HepG2 (cell line): ENCODE data around the gene TADA2A. TPM values are rescaled to one million over a fixed set of nuclear protein-coding genes. Genes with fewer than 3 reads are reported as not detected.

Experiments
- ATAC-seq: fragments of 200-7000 bp; cut with Tn5 transposase; 3 replicates; pipeline ENCODE4 v1.9.1; 2020; ENCODE audit warnings: mild to moderate bottlenecking, moderate library complexity
- BruUV-seq: library from RNA; stranded (reverse); fragments of 400-500 nt; replicated peaks from 2 replicates; lab custom pipeline; 2021; lab: Mats Ljungman, UMichigan
- CTCF ChIA-PET: fragments of 300-600 bp; formaldehyde crosslinking; extraction: SDS; loops from one replicate; lab custom pipeline; 2021; ENCODE audit warnings: low total read pairs, inconsistent platforms, low intra/inter-chr PET ratio; lab: Yijun Ruan, JAX
- POLR2A ChIA-PET: fragments of 350-600 bp; sonication (Branson Sonifier 250); formaldehyde crosslinking; loops from one replicate; lab custom pipeline; 2020; ENCODE audit warnings: antibody characterized with exemption, inconsistent platforms; lab: Yijun Ruan, JAX
- DNase-seq: peaks from one replicate; pipeline ENCODE4 v3.0.0-alpha.2; 2015; ENCODE audit warnings: low spot score
- FAIRE-seq: peaks from 3 replicates; lab custom pipeline; 2011; peaks lifted over from hg19 to GRCh38; lab: Jason Lieb, UNC
- H2AFZ ChIP-seq: one replicate; pipeline ENCODE4 v1.6.1; 2011; ENCODE audit warnings: low read length, inconsistent platforms
- H3K27ac ChIP-seq: fragments of 300-600 bp; 3 replicates; pipeline ENCODE4 v1.8.0; 2011; ENCODE audit warnings: mixed run types, mild to moderate bottlenecking, mixed read lengths, low read length, inconsistent platforms; ENCODE audit not compliant: insufficient read depth; ENCODE audit errors: extremely low read length
- H3K27me3 ChIP-seq, 2 experiments: fragments of 200-600 bp in 1 of 2; 2 replicates in 1 of 2; 3 replicates in 1 of 2; pipeline versions ENCODE4 v1.6.0 to v1.8.0; 2011; ENCODE audit warnings: low read length in 2 of 2, mild to moderate bottlenecking in 2 of 2, moderate library complexity in 2 of 2, inconsistent platforms in 1 of 2; ENCODE audit not compliant: insufficient read depth in 2 of 2, control insufficient read depth in 1 of 2
- H3K36me3 ChIP-seq, 2 experiments: fragments of 200-600 bp in 1 of 2; replicated peaks in 1 of 2; 2 replicates in 1 of 2; 3 replicates in 1 of 2; pipeline versions ENCODE4 v1.5.1 to v1.8.0; 2011; ENCODE audit warnings: low read length in 2 of 2, inconsistent platforms in 1 of 2; ENCODE audit not compliant: insufficient read depth in 2 of 2, control insufficient read depth in 1 of 2
- H3K4me1 ChIP-seq: 2 replicates; pipeline ENCODE4 v1.5.1; 2012; ENCODE audit warnings: low read length, inconsistent platforms; ENCODE audit not compliant: insufficient read depth
- H3K4me2 ChIP-seq: 2 replicates; pipeline ENCODE4 v1.6.0; 2011; ENCODE audit warnings: low read depth, low read length, inconsistent platforms
- H3K4me3 ChIP-seq, 3 experiments: fragments of 200-600 bp in 1 of 3; sonication (generic), shearing (Covaris generic) in 1 of 3; replicated peaks in 1 of 3; 2 replicates each; pipeline ENCODE4 v1.5.1; 2011 to 2016; ENCODE audit warnings: low read length in 3 of 3, inconsistent platforms in 2 of 3, low read depth in 2 of 3, mild to moderate bottlenecking in 2 of 3, control low read depth in 1 of 3, mixed read lengths in 1 of 3; ENCODE audit not compliant: insufficient read depth in 1 of 3
- H3K79me2 ChIP-seq: one replicate; pipeline ENCODE4 v1.6.1; 2011; ENCODE audit warnings: low read length, inconsistent platforms; ENCODE audit not compliant: insufficient read depth
- H3K9ac ChIP-seq: 2 replicates; pipeline ENCODE4 v1.6.0; 2011; ENCODE audit warnings: mild to moderate bottlenecking, low read depth, low read length, inconsistent platforms; ENCODE audit not compliant: insufficient read depth
- H3K9me3 ChIP-seq: 2 replicates; pipeline ENCODE4 v1.5.1; 2012; ENCODE audit warnings: mild to moderate bottlenecking, low read length
- H4K20me1 ChIP-seq: 2 replicates; pipeline ENCODE4 v1.6.0; 2011; ENCODE audit warnings: inconsistent platforms, mild to moderate bottlenecking, low read length, moderate library complexity; ENCODE audit not compliant: insufficient read depth
- FOXA3 ChIP-seq: IDR thresholded peaks from 2 replicates; pipeline ENCODE4 v1.6.1; 2016; ENCODE audit warnings: missing genetic modification reagents, missing compliant biosample characterization
- HIVEP1 ChIP-seq: sonication (generic); formaldehyde crosslinking; IDR thresholded peaks from 2 replicates; pipeline ENCODE4 v1.4.0; 2020; ENCODE audit warnings: mild to moderate bottlenecking, missing genetic modification reagents
- JARID2 ChIP-seq: sonication (generic); formaldehyde crosslinking; IDR thresholded peaks from 2 replicates; pipeline ENCODE4 v1.8.1; 2023; ENCODE audit warnings: missing genetic modification reagents, inconsistent platforms; ENCODE audit not compliant: insufficient replicate concordance
- KDM2A ChIP-seq: sonication (generic); formaldehyde crosslinking; IDR thresholded peaks from 2 replicates; pipeline ENCODE4 v1.4.0; 2020; ENCODE audit warnings: low read depth, missing genetic modification reagents, borderline replicate concordance
- RXRA ChIP-seq: sonication (generic); formaldehyde crosslinking; IDR thresholded peaks from 2 replicates; pipeline ENCODE4 v1.5.1; 2020; ENCODE audit warnings: missing genetic modification reagents
- SNAPC2 ChIP-seq: sonication (generic); formaldehyde crosslinking; IDR thresholded peaks from 2 replicates; pipeline ENCODE4 v1.8.1; 2022; ENCODE audit warnings: mild to moderate bottlenecking, missing genetic modification reagents
- SP5 ChIP-seq: IDR thresholded peaks from 2 replicates; pipeline ENCODE4 v1.6.1; 2016; ENCODE audit warnings: low read depth, borderline replicate concordance
- ZNF496 ChIP-seq: sonication (generic); formaldehyde crosslinking; IDR thresholded peaks from 2 replicates; pipeline ENCODE4 v1.8.1; 2023; ENCODE audit warnings: mild to moderate bottlenecking, moderate library complexity, missing genetic modification reagents; ENCODE audit not compliant: insufficient replicate concordance
- ZNF766 ChIP-seq: sonication (generic); formaldehyde crosslinking; IDR thresholded peaks from 2 replicates; pipeline ENCODE4 v1.5.0; 2020; ENCODE audit warnings: missing genetic modification reagents, borderline replicate concordance
- ZSCAN9 ChIP-seq: IDR thresholded peaks from 2 replicates; pipeline ENCODE4 v1.6.1; 2016; ENCODE audit warnings: borderline replicate concordance
- WGBS: methylation state at CpG from one replicate; pipeline ENCODE4 v1.1.6; 2017; ENCODE audit warnings: low lambda C conversion rate; 5-methylcytosine and 5-hydroxymethylcytosine counted together
- in situ Hi-C: cut with HindIII; loops from 2 replicates; pipeline ENCODE4 v1.10.0; 2017; ENCODE audit warnings: low pct_unique_long_range_greater_than_20kb; ENCODE audit not compliant: extremely low pct_ligation_motif_present
- intact Hi-C: fragments of 100-400 bp; cut with micrococcal nuclease; formaldehyde crosslinking; loops from one replicate; pipeline ENCODE4 v1.10.0; 2022; ENCODE audit not compliant: unreplicated experiment
- polyA plus RNA-seq, 8 experiments: library from polyadenylated mRNA; depleted of rRNA in 3 of 8; stranded (reverse) in 7 of 8; unstranded in 1 of 8; fragments of >200 nt; fragmentation: Illumina TruSeq in 4 of 8; extraction: Trizol in 4 of 8; gene quantifications; 2 replicates each; pipeline versions ENCODE4 v1.2.1 to v1.2.3, GENCODE V29; 2011 to 2016; ENCODE audit warnings: low read depth in 4 of 8, missing spikeins in 1 of 8, mixed read lengths in 1 of 8; ENCODE audit not compliant: insufficient read depth in 1 of 8
- total RNA-seq, 5 experiments: library from RNA; depleted of rRNA; stranded (reverse); fragments of >200 nt; fragmentation: Illumina TruSeq; extraction: Trizol; gene quantifications; 2 replicates each; pipeline ENCODE4 v1.2.3, GENCODE V29; 2016; ENCODE audit warnings: low read depth in 1 of 5
- TF ChIP-seq, protein P1 (sequence below): sonication (generic); formaldehyde crosslinking; IDR thresholded peaks from 2 replicates; pipeline ENCODE4 v1.9.0; 2021; ENCODE audit warnings: missing genetic modification reagents, borderline replicate concordance
- TF ChIP-seq, protein P2 (sequence below): sonication (generic); formaldehyde crosslinking; IDR thresholded peaks from 2 replicates; pipeline ENCODE4 v1.9.0; 2022; ENCODE audit warnings: missing genetic modification reagents, mild to moderate bottlenecking, borderline replicate concordance
- TF ChIP-seq, protein P3 (sequence below): IDR thresholded peaks from 2 replicates; pipeline ENCODE4 v1.6.1; 2016; ENCODE audit warnings: missing compliant biosample characterization, missing genetic modification reagents, borderline replicate concordance
- TF ChIP-seq, protein P4 (sequence below): sonication (generic); formaldehyde crosslinking; IDR thresholded peaks from 2 replicates; pipeline ENCODE4 v1.5.1; 2020; ENCODE audit warnings: mild to moderate bottlenecking, moderate library complexity, missing genetic modification reagents

Gene TADA2A
- total and polyA plus RNA-seq, 2 of the 13 experiments (the other 11 are each of a cell fraction or from before 2014, with no cell fraction given): 8.0 to 14.0 TPM

DNA sequence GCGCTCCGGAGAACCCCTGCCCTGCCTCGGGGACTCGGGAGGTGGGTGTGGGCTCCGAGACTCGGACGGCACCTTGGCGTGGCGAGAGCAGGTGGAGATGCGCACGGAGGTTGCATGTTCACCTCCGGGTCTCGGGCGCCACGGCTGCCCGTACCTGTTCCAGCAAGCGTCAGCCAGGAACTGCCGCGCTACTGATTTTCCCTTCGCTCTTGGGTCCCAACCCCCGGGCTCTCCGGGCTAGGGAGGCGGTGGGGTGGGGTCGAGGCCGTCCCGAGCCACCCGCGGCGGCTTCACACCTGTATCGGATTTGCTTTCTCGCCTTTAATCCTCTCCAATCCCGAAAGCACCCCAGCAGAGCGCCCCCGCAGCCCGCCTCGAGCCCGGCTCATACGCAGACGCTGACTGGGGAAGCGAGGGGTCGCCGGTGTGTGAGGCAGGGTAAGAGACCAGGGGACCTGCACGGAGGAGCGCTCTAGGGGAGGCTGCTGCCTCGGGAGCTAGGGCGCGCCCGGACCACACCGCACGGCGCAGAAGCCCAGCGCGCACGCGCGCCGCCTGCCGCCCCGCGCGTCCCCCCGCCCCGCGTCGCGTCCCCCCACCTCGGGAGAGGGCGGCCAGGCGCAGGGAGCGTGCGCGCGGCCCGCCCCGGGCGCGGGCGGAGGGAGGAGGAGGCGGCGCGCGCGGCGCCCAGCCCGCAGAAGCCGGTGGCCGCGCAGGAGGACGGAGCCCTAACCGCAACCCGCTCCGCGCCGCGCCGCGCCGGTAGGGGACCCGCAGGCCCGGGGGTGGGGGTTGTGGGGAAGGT is 82.7 kb downstream of the TADA2A start, which contains the start of gene DUSP14:
TSS of gene DUSP14 (plus strand) at position 695 of the 805 bp plus-strand sequence. CDS start 22,382 bp downstream, outside the sequence.
- CTCF ChIA-PET: interaction anchor here (1.4 kb wide), 1 partner anchor 17 kb away, joined by 4 read pairs; no protein-coding TSS in a partner anchor
- no peak within 1 kb of the TSS for H2AFZ ChIP-seq
- TSS peak; percentile 84 for BruUV-seq
- H3K27ac ChIP-seq: peak within 1 kb of the TSS; percentile 97
- peaks cover 51% of the 10 kb centered on the region for H3K4me1 ChIP-seq
- H3K36me3 ChIP-seq: no peaks in the 10 kb centered on the region
- peaks cover 15% of the 10 kb centered on the region; the same call in 1 of the 2 replicates for H4K20me1 ChIP-seq
- H3K9me3 ChIP-seq: no peaks in the 10 kb centered on the region
- intact Hi-C loops: loop anchor here (2.0 kb wide), 1 partner anchor 81 kb away; no protein-coding TSS in a partner anchor
- no peaks in the 10 kb centered on the region; a peak in 1 of 5 replicates for H3K27me3 ChIP-seq
- DNase-seq: peak; percentile 70
- peak within 1 kb of the TSS; percentile 91 for H3K9ac ChIP-seq
- peak; percentile 77 for ATAC-seq
- POLR2A ChIA-PET: interaction anchor here (0.7 to 1.0 kb wide), 7 partner anchors 10 to 119 kb away, joined by 3 to 25 read pairs (median 3); no protein-coding TSS in a partner anchor
- in situ Hi-C loops: no loop called here
- H3K79me2 ChIP-seq: peaks cover 41% of the 10 kb centered on the region
- H3K4me3 ChIP-seq: peak within 1 kb of the TSS; percentile 91 to 99 (median 92)
- 0% methylated on average over 21 of the region's 100 CpGs for WGBS
- no peak for FAIRE-seq
- peak within 1 kb of the TSS; percentile 98 for H3K4me2 ChIP-seq
- no peak for TF ChIP-seq SP5 (CRISPR knock-in tag)
- TF ChIP-seq, protein P1, sequence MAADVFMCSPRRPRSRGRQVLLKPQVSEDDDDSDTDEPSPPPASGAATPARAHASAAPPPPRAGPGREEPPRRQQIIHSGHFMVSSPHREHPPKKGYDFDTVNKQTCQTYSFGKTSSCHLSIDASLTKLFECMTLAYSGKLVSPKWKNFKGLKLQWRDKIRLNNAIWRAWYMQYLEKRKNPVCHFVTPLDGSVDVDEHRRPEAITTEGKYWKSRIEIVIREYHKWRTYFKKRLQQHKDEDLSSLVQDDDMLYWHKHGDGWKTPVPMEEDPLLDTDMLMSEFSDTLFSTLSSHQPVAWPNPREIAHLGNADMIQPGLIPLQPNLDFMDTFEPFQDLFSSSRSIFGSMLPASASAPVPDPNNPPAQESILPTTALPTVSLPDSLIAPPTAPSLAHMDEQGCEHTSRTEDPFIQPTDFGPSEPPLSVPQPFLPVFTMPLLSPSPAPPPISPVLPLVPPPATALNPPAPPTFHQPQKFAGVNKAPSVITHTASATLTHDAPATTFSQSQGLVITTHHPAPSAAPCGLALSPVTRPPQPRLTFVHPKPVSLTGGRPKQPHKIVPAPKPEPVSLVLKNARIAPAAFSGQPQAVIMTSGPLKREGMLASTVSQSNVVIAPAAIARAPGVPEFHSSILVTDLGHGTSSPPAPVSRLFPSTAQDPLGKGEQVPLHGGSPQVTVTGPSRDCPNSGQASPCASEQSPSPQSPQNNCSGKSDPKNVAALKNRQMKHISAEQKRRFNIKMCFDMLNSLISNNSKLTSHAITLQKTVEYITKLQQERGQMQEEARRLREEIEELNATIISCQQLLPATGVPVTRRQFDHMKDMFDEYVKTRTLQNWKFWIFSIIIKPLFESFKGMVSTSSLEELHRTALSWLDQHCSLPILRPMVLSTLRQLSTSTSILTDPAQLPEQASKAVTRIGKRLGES (CRISPR knock-in tag): no peak
- no peak for TF ChIP-seq JARID2 (CRISPR knock-in tag)
- TF ChIP-seq ZNF496: no peak
- peak; percentile 61; the same call in 1 of the 2 replicates for TF ChIP-seq HIVEP1 (CRISPR knock-in tag)
- TF ChIP-seq SNAPC2 (CRISPR knock-in tag): peak; percentile 55; the same call in 1 of the 2 replicates
- TF ChIP-seq, protein P2, sequence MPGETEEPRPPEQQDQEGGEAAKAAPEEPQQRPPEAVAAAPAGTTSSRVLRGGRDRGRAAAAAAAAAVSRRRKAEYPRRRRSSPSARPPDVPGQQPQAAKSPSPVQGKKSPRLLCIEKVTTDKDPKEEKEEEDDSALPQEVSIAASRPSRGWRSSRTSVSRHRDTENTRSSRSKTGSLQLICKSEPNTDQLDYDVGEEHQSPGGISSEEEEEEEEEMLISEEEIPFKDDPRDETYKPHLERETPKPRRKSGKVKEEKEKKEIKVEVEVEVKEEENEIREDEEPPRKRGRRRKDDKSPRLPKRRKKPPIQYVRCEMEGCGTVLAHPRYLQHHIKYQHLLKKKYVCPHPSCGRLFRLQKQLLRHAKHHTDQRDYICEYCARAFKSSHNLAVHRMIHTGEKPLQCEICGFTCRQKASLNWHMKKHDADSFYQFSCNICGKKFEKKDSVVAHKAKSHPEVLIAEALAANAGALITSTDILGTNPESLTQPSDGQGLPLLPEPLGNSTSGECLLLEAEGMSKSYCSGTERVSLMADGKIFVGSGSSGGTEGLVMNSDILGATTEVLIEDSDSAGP: peak; percentile 71; the same call in 1 of the 2 replicates
- no peak for TF ChIP-seq ZNF766 (CRISPR knock-in tag)
- TF ChIP-seq, protein P3, sequence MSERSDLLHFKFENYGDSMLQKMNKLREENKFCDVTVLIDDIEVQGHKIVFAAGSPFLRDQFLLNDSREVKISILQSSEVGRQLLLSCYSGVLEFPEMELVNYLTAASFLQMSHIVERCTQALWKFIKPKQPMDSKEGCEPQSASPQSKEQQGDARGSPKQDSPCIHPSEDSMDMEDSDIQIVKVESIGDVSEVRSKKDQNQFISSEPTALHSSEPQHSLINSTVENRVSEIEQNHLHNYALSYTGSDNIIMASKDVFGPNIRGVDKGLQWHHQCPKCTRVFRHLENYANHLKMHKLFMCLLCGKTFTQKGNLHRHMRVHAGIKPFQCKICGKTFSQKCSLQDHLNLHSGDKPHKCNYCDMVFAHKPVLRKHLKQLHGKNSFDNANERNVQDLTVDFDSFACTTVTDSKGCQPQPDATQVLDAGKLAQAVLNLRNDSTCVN (CRISPR knock-in tag): 0 out of 2 replicates have a peak, but pooled peaks have one; percentile 45
- TF ChIP-seq RXRA: peak; percentile 26; the same call in 1 of the 2 replicates
- peak; percentile 74 for TF ChIP-seq KDM2A
- no peak for TF ChIP-seq FOXA3
- TF ChIP-seq, protein P4, sequence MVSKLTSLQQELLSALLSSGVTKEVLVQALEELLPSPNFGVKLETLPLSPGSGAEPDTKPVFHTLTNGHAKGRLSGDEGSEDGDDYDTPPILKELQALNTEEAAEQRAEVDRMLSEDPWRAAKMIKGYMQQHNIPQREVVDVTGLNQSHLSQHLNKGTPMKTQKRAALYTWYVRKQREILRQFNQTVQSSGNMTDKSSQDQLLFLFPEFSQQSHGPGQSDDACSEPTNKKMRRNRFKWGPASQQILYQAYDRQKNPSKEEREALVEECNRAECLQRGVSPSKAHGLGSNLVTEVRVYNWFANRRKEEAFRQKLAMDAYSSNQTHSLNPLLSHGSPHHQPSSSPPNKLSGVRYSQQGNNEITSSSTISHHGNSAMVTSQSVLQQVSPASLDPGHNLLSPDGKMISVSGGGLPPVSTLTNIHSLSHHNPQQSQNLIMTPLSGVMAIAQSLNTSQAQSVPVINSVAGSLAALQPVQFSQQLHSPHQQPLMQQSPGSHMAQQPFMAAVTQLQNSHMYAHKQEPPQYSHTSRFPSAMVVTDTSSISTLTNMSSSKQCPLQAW (CRISPR knock-in tag): 0 out of 2 replicates have a peak, but pooled peaks have one; percentile 16
- TF ChIP-seq ZSCAN9 (CRISPR knock-in tag): 0 out of 2 replicates have a peak, but pooled peaks have one; percentile 32
